ENCODE data around the gene CMPK2.
A peak's percentile ranks its signal among the peaks of the same experiment; 100 is the strongest.

The CMPK2 gene

GRCh38 chr2:6864923-6865345, 773 bp downstream of the CMPK2 start:
- no peak overlapping the region for H3K27ac ChIP-seq (ENCODE audit: low read length, poor library complexity, severe bottlenecking)
- H4K8ac ChIP-seq (ENCODE audit: low read length): peak overlapping the region; percentile 85
- H3K9me3 ChIP-seq (ENCODE audit: control insufficient read depth, low read length): no peaks in the 10 kb centered on the region
- H4K91ac ChIP-seq (ENCODE audit: low read length): no peak overlapping the region
- H3K27me3 ChIP-seq (ENCODE audit: control insufficient read depth in 1 of 2, insufficient read depth in 1 of 2, low read length in 2 of 2): peaks cover 0 to 9% of the 10 kb centered on the region in 2 experiments
- H3K79me1 ChIP-seq (replicated peaks; ENCODE audit: low read length, poor library complexity, severe bottlenecking): no peaks in the 10 kb centered on the region
- no peak overlapping the region for H2AK5ac ChIP-seq (ENCODE audit: low read length, severe bottlenecking)
- no peak overlapping the region for H3K4ac ChIP-seq (ENCODE audit: low read depth in 1 of 2, low read length in 2 of 2)
- H3K4me3 ChIP-seq (ENCODE audit: insufficient read depth in 1 of 2, low read depth in 1 of 2, low read length in 2 of 2): peak overlapping the region; percentile 71 to 95
- no peak overlapping the region for H2AFZ ChIP-seq (ENCODE audit: low read depth, low read length)
- peak overlapping the region; percentile 36 for H2BK15ac ChIP-seq (ENCODE audit: low read depth, poor library complexity, severe bottlenecking)
- H2BK120ac ChIP-seq (ENCODE audit: low read depth, low read length): peak overlapping the region; percentile 35
- H2BK5ac ChIP-seq (ENCODE audit: low read depth, low read length, poor library complexity, severe bottlenecking): no peak overlapping the region
- H2BK12ac ChIP-seq (ENCODE audit: low read length in 2 of 2): peak overlapping the region in 1 of 2 experiments; percentile 6
- peaks cover 12% of the 10 kb centered on the region for H3K4me1 ChIP-seq (ENCODE audit: control insufficient read depth, insufficient read depth, low read depth, low read length)
- no peak for DNase-seq
- peak overlapping the region; percentile 76 for H3K9ac ChIP-seq (ENCODE audit: low read length)
- no peak overlapping the region for H3K14ac ChIP-seq (ENCODE audit: low read length in 2 of 2)
- H3K4me2 ChIP-seq (ENCODE audit: low read length, poor library complexity, severe bottlenecking): peak overlapping the region; percentile 95
- H3K23ac ChIP-seq (ENCODE audit: low read length in 2 of 2): no peak overlapping the region
- WGBS: 18% methylated on average over 36 of the region's 37 CpGs
- peaks cover 4 to 20% of the 10 kb centered on the region in 2 experiments for H3K36me3 ChIP-seq (ENCODE audit: control insufficient read depth in 1 of 2, insufficient read depth in 2 of 2, low read depth in 1 of 2, low read length in 2 of 2)
- H3K18ac ChIP-seq (ENCODE audit: low read depth in 1 of 2, low read length in 2 of 2): peak overlapping the region; percentile 46 to 57

GRCh38 chr2:6864231-6864754, 1.4 kb downstream of the CMPK2 start:
- H3K27ac ChIP-seq (ENCODE audit: low read length, poor library complexity, severe bottlenecking): no peak overlapping the region
- peak overlapping the region; percentile 76 for H3K9ac ChIP-seq (ENCODE audit: low read length)
- H4K91ac ChIP-seq (ENCODE audit: low read length): no peak overlapping the region
- H3K27me3 ChIP-seq (ENCODE audit: control insufficient read depth in 1 of 2, insufficient read depth in 1 of 2, low read length in 2 of 2): peaks cover 0 to 9% of the 10 kb centered on the region in 2 experiments
- H3K4ac ChIP-seq (ENCODE audit: low read depth in 1 of 2, low read length in 2 of 2): no peak overlapping the region
- no peak overlapping the region for H3K23ac ChIP-seq (ENCODE audit: low read length in 2 of 2)
- no peaks in the 10 kb centered on the region for H3K9me3 ChIP-seq (ENCODE audit: control insufficient read depth, low read length)
- H3K4me1 ChIP-seq (ENCODE audit: control insufficient read depth, insufficient read depth, low read depth, low read length): peaks cover 12% of the 10 kb centered on the region
- no peak overlapping the region for H2BK12ac ChIP-seq (ENCODE audit: low read length in 2 of 2)
- no peak overlapping the region for H2BK15ac ChIP-seq (ENCODE audit: low read depth, poor library complexity, severe bottlenecking)
- H2AK5ac ChIP-seq (ENCODE audit: low read length, severe bottlenecking): no peak overlapping the region
- H2AFZ ChIP-seq (ENCODE audit: low read depth, low read length): no peak overlapping the region
- no peak overlapping the region for H3K4me2 ChIP-seq (ENCODE audit: low read length, poor library complexity, severe bottlenecking)
- WGBS: 77% methylated on average over 8 of the region's 8 CpGs
- DNase-seq: peak; percentile 8
- no peaks in the 10 kb centered on the region for H3K79me1 ChIP-seq (replicated peaks; ENCODE audit: low read length, poor library complexity, severe bottlenecking)
- peaks cover 4 to 24% of the 10 kb centered on the region in 2 experiments for H3K36me3 ChIP-seq (ENCODE audit: control insufficient read depth in 1 of 2, insufficient read depth in 2 of 2, low read depth in 1 of 2, low read length in 2 of 2)
- no peak overlapping the region for H3K14ac ChIP-seq (ENCODE audit: low read length in 2 of 2)
- H2BK5ac ChIP-seq (ENCODE audit: low read depth, low read length, poor library complexity, severe bottlenecking): no peak overlapping the region
- no peak overlapping the region for H4K8ac ChIP-seq (ENCODE audit: low read length)
- H2BK120ac ChIP-seq (ENCODE audit: low read depth, low read length): no peak overlapping the region
- H3K4me3 ChIP-seq (ENCODE audit: insufficient read depth in 1 of 2, low read depth in 1 of 2, low read length in 2 of 2): peak overlapping the region in 1 of 2 experiments; percentile 95
- H3K18ac ChIP-seq (ENCODE audit: low read depth in 1 of 2, low read length in 2 of 2): no peak overlapping the region

- peaks cover 2% of the 10 kb centered on the region for H3K9me3 ChIP-seq (ENCODE audit: control insufficient read depth, low read length)
- no peak overlapping the region for H3K4ac ChIP-seq (ENCODE audit: low read depth in 1 of 2, low read length in 2 of 2)
- H2BK12ac ChIP-seq (ENCODE audit: low read length in 2 of 2): no peak overlapping the region
- WGBS: 77% methylated on average over 5 of the region's 6 CpGs
- H3K4me3 ChIP-seq (ENCODE audit: insufficient read depth in 1 of 2, low read depth in 1 of 2, low read length in 2 of 2): no peak overlapping the region
- no peak overlapping the region for H3K14ac ChIP-seq (ENCODE audit: low read length in 2 of 2)
- no peak overlapping the region for H3K18ac ChIP-seq (ENCODE audit: low read depth in 1 of 2, low read length in 2 of 2)
- H2AFZ ChIP-seq (ENCODE audit: low read depth, low read length): no peak overlapping the region
- no peak overlapping the region for H2BK120ac ChIP-seq (ENCODE audit: low read depth, low read length)
- no peak overlapping the region for H3K9ac ChIP-seq (ENCODE audit: low read length)
- H3K23ac ChIP-seq (ENCODE audit: low read length in 2 of 2): no peak overlapping the region
- DNase-seq: peak; percentile 31
- H3K4me1 ChIP-seq (ENCODE audit: control insufficient read depth, insufficient read depth, low read depth, low read length): peaks cover 12% of the 10 kb centered on the region
- H2BK15ac ChIP-seq (ENCODE audit: low read depth, poor library complexity, severe bottlenecking): no peak overlapping the region
- H3K27ac ChIP-seq (ENCODE audit: low read length, poor library complexity, severe bottlenecking): no peak overlapping the region
- H4K8ac ChIP-seq (ENCODE audit: low read length): no peak overlapping the region
- H2AK5ac ChIP-seq (ENCODE audit: low read length, severe bottlenecking): no peak overlapping the region
- no peak overlapping the region for H2BK5ac ChIP-seq (ENCODE audit: low read depth, low read length, poor library complexity, severe bottlenecking)
- peaks cover 0 to 7% of the 10 kb centered on the region in 2 experiments for H3K27me3 ChIP-seq (ENCODE audit: control insufficient read depth in 1 of 2, insufficient read depth in 1 of 2, low read length in 2 of 2)
- H3K36me3 ChIP-seq (ENCODE audit: control insufficient read depth in 1 of 2, insufficient read depth in 2 of 2, low read depth in 1 of 2, low read length in 2 of 2): peaks cover 4 to 28% of the 10 kb centered on the region in 2 experiments
- no peak overlapping the region for H4K91ac ChIP-seq (ENCODE audit: low read length)
- H3K4me2 ChIP-seq (ENCODE audit: low read length, poor library complexity, severe bottlenecking): no peak overlapping the region
- no peaks in the 10 kb centered on the region for H3K79me1 ChIP-seq (replicated peaks; ENCODE audit: low read length, poor library complexity, severe bottlenecking)
Measured at GRCh38 chr2:6863792-6864191, 1.9 kb downstream of the CMPK2 start.

GRCh38 chr2:6860296-6860695, 5.4 kb downstream of the CMPK2 start:
- Histone ChIP-seq H2AK5ac (ENCODE audit: low read length, severe bottlenecking) (no peak overlapping the region), H2BK5ac (ENCODE audit: low read depth, low read length, poor library complexity, severe bottlenecking) (no peak overlapping the region), H3K4ac (ENCODE audit: low read depth in 1 of 2, low read length in 2 of 2) (no peak overlapping the region), H3K4me1 (ENCODE audit: control insufficient read depth, insufficient read depth, low read depth, low read length) (peaks cover 5% of the 10 kb centered on the region), H3K14ac (ENCODE audit: low read length in 2 of 2) (no peak overlapping the region), H3K4me3 (ENCODE audit: insufficient read depth in 1 of 2, low read depth in 1 of 2, low read length in 2 of 2) (no peak overlapping the region), H2AFZ (ENCODE audit: low read depth, low read length) (no peak overlapping the region), H2BK15ac (ENCODE audit: low read depth, poor library complexity, severe bottlenecking) (no peak overlapping the region), H4K8ac (ENCODE audit: low read length) (no peak overlapping the region), H3K27me3 (ENCODE audit: control insufficient read depth in 1 of 2, insufficient read depth in 1 of 2, low read length in 2 of 2) (peaks cover 0 to 5% of the 10 kb centered on the region in 2 experiments), H3K23ac (ENCODE audit: low read length in 2 of 2) (no peak overlapping the region), H3K79me1 (replicated peaks; ENCODE audit: low read length, poor library complexity, severe bottlenecking) (no peaks in the 10 kb centered on the region), H4K91ac (ENCODE audit: low read length) (no peak overlapping the region), H3K18ac (ENCODE audit: low read depth in 1 of 2, low read length in 2 of 2) (no peak overlapping the region), H3K27ac (ENCODE audit: low read length, poor library complexity, severe bottlenecking) (no peak overlapping the region), H2BK120ac (ENCODE audit: low read depth, low read length) (no peak overlapping the region), H3K36me3 (ENCODE audit: control insufficient read depth in 1 of 2, insufficient read depth in 2 of 2, low read depth in 1 of 2, low read length in 2 of 2) (peaks cover 4 to 33% of the 10 kb centered on the region in 2 experiments), H3K9ac (ENCODE audit: low read length) (no peak overlapping the region), H3K4me2 (ENCODE audit: low read length, poor library complexity, severe bottlenecking) (no peak overlapping the region), H3K9me3 (ENCODE audit: control insufficient read depth, low read length) (peaks cover 10% of the 10 kb centered on the region), H2BK12ac (ENCODE audit: low read length in 2 of 2) (no peak overlapping the region)
- DNase-seq: no peak
- WGBS: 90% methylated on average over 3 of the region's 3 CpGs

Measured in mesenchymal stem cell (in vitro differentiated cells and primary cell).